WERI-Rb-1 (cell line): ENCODE measurements around the gene ANO6.

Source experiments
- DNase-seq: peaks from one replicate; pipeline ENCODE4 v3.0.0-alpha.2; 2020
- H3K27ac ChIP-seq: fragments of 250-450 bp; sonication (Bioruptor Pico); 2 replicates; pipeline ENCODE4 v1.5.1; 2020; ENCODE audit warnings: mild to moderate bottlenecking, moderate library complexity
- H3K27me3 ChIP-seq: fragments of 250-450 bp; sonication (Bioruptor Pico); 2 replicates; pipeline ENCODE4 v1.5.1; 2021; ENCODE audit warnings: mild to moderate bottlenecking, low read depth, moderate library complexity; ENCODE audit not compliant: insufficient read depth, severe bottlenecking
- H3K36me3 ChIP-seq: fragments of 250-450 bp; sonication (Bioruptor Pico); 2 replicates; pipeline ENCODE4 v1.5.1; 2020; ENCODE audit warnings: mild to moderate bottlenecking, moderate library complexity
- H3K4me3 ChIP-seq: 2 replicates; pipeline ENCODE4 v1.5.1; 2011; ENCODE audit warnings: low read depth, mild to moderate bottlenecking, control low read depth, low read length
- H3K9me3 ChIP-seq: fragments of 250-450 bp; sonication (Bioruptor Pico); 2 replicates; pipeline ENCODE4 v1.5.1; 2021; ENCODE audit warnings: mild to moderate bottlenecking, moderate library complexity; ENCODE audit not compliant: severe bottlenecking
- TF ChIP-seq, protein P1 (sequence below): IDR thresholded peaks from 2 replicates; pipeline ENCODE4 v1.5.1; 2011; ENCODE audit warnings: low read depth, mild to moderate bottlenecking, control low read depth, inconsistent platforms, low read length

Gene ANO6

DNA sequence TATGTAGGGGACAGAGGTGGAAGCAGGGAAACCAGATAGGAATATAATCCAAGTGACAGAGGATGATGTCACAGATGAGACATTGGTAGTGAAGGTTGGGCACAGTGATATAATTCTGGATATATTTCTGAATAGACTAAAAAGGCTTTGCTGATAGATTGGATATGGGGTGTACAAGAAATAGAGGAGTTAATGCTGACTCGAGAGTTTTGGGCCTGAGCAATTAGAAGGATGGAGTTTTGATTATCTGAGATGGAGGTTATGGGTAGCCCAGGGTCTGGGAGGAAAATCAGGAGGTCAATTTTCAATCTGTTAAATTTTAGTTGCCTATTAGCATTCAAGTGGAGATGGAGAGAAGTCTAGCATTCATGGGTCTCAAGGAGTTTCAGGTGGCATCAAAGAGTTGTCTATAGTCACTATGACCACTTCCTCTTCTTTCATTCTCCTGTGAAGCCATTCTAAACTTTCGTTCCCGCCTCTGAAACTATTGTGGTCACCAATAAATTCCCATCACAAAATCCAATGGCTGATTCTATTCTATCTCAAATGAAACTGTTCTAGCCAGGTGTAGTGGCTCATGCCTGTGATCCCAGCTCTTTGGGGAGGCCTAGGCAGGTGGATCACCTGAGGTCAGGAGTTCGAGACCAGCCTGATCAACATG is 10.6 kb upstream of the ANO6 start:
- Histone ChIP-seq H3K36me3 (no peaks in the 10 kb centered on the region), H3K4me3 (no peak overlapping the region), H3K27ac (no peak overlapping the region), H3K9me3 (no peaks in the 10 kb centered on the region), H3K27me3 (no peaks in the 10 kb centered on the region)
- TF ChIP-seq, protein P1, sequence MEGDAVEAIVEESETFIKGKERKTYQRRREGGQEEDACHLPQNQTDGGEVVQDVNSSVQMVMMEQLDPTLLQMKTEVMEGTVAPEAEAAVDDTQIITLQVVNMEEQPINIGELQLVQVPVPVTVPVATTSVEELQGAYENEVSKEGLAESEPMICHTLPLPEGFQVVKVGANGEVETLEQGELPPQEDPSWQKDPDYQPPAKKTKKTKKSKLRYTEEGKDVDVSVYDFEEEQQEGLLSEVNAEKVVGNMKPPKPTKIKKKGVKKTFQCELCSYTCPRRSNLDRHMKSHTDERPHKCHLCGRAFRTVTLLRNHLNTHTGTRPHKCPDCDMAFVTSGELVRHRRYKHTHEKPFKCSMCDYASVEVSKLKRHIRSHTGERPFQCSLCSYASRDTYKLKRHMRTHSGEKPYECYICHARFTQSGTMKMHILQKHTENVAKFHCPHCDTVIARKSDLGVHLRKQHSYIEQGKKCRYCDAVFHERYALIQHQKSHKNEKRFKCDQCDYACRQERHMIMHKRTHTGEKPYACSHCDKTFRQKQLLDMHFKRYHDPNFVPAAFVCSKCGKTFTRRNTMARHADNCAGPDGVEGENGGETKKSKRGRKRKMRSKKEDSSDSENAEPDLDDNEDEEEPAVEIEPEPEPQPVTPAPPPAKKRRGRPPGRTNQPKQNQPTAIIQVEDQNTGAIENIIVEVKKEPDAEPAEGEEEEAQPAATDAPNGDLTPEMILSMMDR, result no peak
- no peak for DNase-seq

DNA sequence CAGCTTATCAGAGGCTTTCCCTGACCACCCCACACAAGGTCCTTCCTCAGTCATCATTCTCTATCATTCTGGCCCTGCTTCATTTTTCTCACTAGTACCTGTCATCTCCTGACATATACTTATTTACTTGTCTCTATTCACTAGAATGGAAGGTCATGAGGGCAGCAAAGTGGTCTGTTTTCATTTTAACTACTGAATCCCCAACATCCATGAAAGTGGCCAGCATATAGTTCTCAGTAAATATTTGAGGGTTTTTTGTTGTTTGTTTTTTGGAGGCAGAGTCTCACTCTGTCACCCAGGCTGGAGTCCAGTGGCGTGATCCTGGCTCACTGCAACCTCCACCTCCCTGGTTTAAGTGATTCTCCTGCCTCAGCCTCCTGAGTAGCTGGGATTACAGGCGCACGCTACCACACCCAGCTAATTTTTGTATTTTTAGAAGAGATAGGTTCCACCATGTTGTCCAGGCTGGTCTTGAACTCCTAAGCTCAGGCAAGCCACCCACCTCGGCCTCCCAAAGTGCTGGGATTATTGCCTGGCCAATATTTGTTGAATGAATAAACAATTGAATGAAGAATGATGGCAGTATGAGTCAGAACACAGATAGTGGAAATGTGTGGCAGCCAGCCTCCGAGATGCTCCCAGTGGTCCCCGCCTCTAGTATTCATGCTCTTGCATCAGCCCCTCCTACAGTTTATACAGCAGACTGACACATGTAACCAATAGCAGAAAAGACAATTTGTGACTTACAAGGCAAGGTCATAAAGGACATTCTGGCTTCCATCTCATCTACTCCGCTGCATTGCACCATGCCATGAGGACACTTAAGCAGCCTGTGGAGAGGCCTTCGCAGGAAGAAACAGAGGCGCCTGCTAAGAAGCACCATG is 7.0 kb upstream of the ANO6 start:
- no peaks in the 10 kb centered on the region for H3K9me3 ChIP-seq
- TF ChIP-seq, protein P1, result no peak
- no peak overlapping the region for H3K4me3 ChIP-seq
- no peaks in the 10 kb centered on the region for H3K36me3 ChIP-seq
- no peak overlapping the region for H3K27ac ChIP-seq
- no peaks in the 10 kb centered on the region for H3K27me3 ChIP-seq
- DNase-seq, result no peak

DNA sequence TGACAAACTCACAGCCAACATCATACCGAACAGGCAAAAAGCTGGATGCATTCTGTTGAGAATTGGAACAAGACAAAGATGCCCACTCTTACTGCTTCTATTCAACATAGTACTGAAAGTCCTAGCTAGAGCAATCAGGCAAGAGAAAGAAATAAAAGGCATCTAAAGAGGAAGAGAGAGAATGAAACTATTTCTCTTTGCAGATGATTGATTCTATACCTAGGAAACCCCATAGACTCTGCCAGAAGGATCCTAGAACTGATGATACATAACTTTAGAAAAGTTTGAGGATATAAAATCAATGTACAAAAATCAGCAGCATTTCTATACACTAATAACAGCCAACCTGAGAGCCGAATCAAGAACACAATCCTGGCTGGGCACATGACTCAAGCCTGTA is 6.1 kb upstream of the ANO6 start:
- TF ChIP-seq, protein P1, result no peak
- H3K9me3 ChIP-seq, result no peaks in the 10 kb centered on the region
- H3K36me3 ChIP-seq, result no peaks in the 10 kb centered on the region

DNA sequence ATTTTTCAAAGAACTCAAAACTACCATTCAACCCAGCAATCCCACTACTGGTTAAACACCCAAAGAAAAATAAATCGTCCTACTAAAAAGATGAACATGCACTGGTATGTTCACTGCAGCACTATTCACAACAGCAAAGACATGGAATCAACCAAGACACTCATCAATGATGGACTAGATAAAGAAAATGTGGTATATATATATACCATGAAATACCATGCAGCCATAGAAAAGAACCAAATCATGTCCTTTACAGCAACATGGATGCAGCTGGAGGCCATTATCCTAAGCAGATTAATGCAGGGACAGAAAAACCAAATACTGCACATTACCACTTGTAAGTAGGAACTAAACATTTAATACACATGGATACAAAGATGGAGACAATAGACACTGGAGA is 3.8 kb upstream of the ANO6 start:
- no peak overlapping the region for H3K4me3 ChIP-seq
- H3K27me3 ChIP-seq, result no peaks in the 10 kb centered on the region
- TF ChIP-seq, protein P1, result no peak
- no peak for DNase-seq
- H3K9me3 ChIP-seq, result no peaks in the 10 kb centered on the region
- no peaks in the 10 kb centered on the region for H3K36me3 ChIP-seq
- no peak overlapping the region for H3K27ac ChIP-seq

More for the DNA sequence above, 6.1 kb upstream of the ANO6 start:
- no peaks in the 10 kb centered on the region for H3K27me3 ChIP-seq
- DNase-seq, result no peak
- no peak overlapping the region for H3K4me3 ChIP-seq
- no peak overlapping the region for H3K27ac ChIP-seq

DNA sequence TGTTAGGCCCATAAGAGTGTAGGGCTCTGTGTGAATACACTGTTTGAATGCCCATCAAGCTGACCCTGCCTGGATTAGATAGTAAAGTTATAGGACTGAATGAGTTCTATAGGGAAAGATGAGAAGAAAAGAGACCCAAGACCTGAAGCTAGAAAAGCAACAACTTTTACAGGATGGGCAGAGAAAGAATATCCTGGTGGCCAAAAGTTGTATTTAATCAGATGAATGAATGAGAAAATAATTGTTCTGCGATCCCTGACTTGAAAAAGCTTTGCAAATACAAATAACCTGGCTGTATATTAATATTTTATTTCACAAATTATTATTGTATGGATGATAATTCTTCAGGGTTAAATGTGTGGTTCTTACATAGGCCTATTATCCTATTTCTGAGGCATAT is 2.8 kb upstream of the ANO6 start:
- TF ChIP-seq, protein P1, result no peak
- no peak for DNase-seq

More for the DNA sequence above, 2.8 kb upstream of the ANO6 start:
- H3K36me3 ChIP-seq, result no peaks in the 10 kb centered on the region
- H3K9me3 ChIP-seq, result no peaks in the 10 kb centered on the region
- no peaks in the 10 kb centered on the region for H3K27me3 ChIP-seq
- H3K4me3 ChIP-seq, result no peak overlapping the region
- H3K27ac ChIP-seq, result no peak overlapping the region
